GM12878 (cell line): ENCODE results near the gene SACM1L. TPM values are rescaled to one million over a fixed set of nuclear protein-coding genes. Genes with fewer than 3 reads are reported as not detected.

Experiments
- ATAC-seq: fragments of 200-7000 bp; cut with Tn5 transposase; 3 replicates; pipeline ENCODE4 v1.9.1; 2020; ENCODE audit warnings: mild to moderate bottlenecking, moderate library complexity
- BruUV-seq: library from RNA; stranded (reverse); fragments of 400-500 nt; replicated peaks from 2 replicates; lab custom pipeline; 2021; lab: Mats Ljungman, UMichigan
- CTCF ChIA-PET: fragments of 300-600 bp; sonication (Branson Sonifier 250); formaldehyde crosslinking; extraction: SDS; loops from one replicate; lab custom pipeline; 2021; ENCODE audit warnings: inconsistent platforms; lab: Yijun Ruan, JAX
- POLR2A ChIA-PET: fragments of 350-600 bp; formaldehyde crosslinking; extraction: SDS; loops from one replicate; lab custom pipeline; 2021; ENCODE audit warnings: inconsistent platforms; lab: Charles Lee
- RAD21 ChIA-PET: fragments of 300-600 bp; sonication (Branson Sonifier 250); formaldehyde crosslinking; loops from one replicate; lab custom pipeline; 2023; ENCODE audit warnings: antibody characterized with exemption; ENCODE audit not compliant: unreplicated experiment; lab: Charles Lee
- SMC1A ChIA-PET: fragments of 300-600 bp; sonication (Branson Sonifier 250); formaldehyde crosslinking; loops from one replicate; lab custom pipeline; 2023; ENCODE audit not compliant: unreplicated experiment, uncharacterized antibody; lab: Charles Lee
- DNase-seq: peaks from one replicate; pipeline ENCODE4 v3.0.0-alpha.2; 2011; ENCODE audit warnings: low read depth, low spot score
- FAIRE-seq: peaks from 3 replicates; lab custom pipeline; 2011; peaks lifted over from hg19 to GRCh38; lab: Jason Lieb, UNC
- H2AFZ ChIP-seq: 2 replicates; pipeline ENCODE4 v1.6.0; 2011; ENCODE audit warnings: low read depth, low read length, control low read depth; ENCODE audit not compliant: control insufficient read depth
- H3K27ac ChIP-seq: 2 replicates; pipeline ENCODE4 v1.5.1; 2011; ENCODE audit warnings: control low read depth; ENCODE audit not compliant: control insufficient read depth, insufficient read depth
- H3K27me3 ChIP-seq, 2 experiments: replicated peaks in 1 of 2; 2 replicates each; pipeline versions ENCODE4 v1.6.0 to v1.6.1; 2011; ENCODE audit warnings: low read length in 1 of 2; ENCODE audit not compliant: control insufficient read depth in 2 of 2, insufficient read depth in 2 of 2
- H3K36me3 ChIP-seq, 2 experiments: 2 replicates each; pipeline ENCODE4 v1.5.1; 2011; ENCODE audit warnings: low read length in 1 of 2; ENCODE audit not compliant: control insufficient read depth in 2 of 2, insufficient read depth in 2 of 2
- H3K4me1 ChIP-seq: 2 replicates; pipeline ENCODE4 v1.6.1; 2011; ENCODE audit warnings: mild to moderate bottlenecking, low read length, moderate library complexity, mixed read lengths; ENCODE audit not compliant: control insufficient read depth, insufficient read depth
- H3K4me2 ChIP-seq: 2 replicates; pipeline ENCODE4 v1.6.0; 2011; ENCODE audit warnings: control low read depth; ENCODE audit not compliant: control insufficient read depth, insufficient read depth
- H3K4me3 ChIP-seq: fragments of 200-600 bp; sonication (generic); 2 replicates; pipeline ENCODE4 v1.5.1; 2016
- H3K79me2 ChIP-seq: 2 replicates; pipeline ENCODE4 v1.6.0; 2011; ENCODE audit warnings: low read length; ENCODE audit not compliant: control insufficient read depth, insufficient read depth
- H3K9ac ChIP-seq: 2 replicates; pipeline ENCODE4 v1.8.0; 2011; ENCODE audit warnings: low read length, control low read depth, mixed read lengths; ENCODE audit not compliant: control insufficient read depth, insufficient read depth
- H3K9me3 ChIP-seq: replicated peaks from 3 replicates; pipeline ENCODE4 v1.5.1; 2011; ENCODE audit warnings: mild to moderate bottlenecking, low read length; ENCODE audit not compliant: control insufficient read depth, insufficient read depth
- H4K20me1 ChIP-seq: 2 replicates; pipeline ENCODE4 v1.6.0; 2011; ENCODE audit not compliant: control insufficient read depth, insufficient read depth
- CUX1 ChIP-seq: IDR thresholded peaks from 2 replicates; pipeline ENCODE4 v1.6.1; 2012; ENCODE audit warnings: improper control_type of control experiment, low read depth, low read length; ENCODE audit not compliant: insufficient replicate concordance
- FOXK2 ChIP-seq: fragments of 450-650 bp; IDR thresholded peaks from 2 replicates; pipeline ENCODE4 v1.6.1; 2017; ENCODE audit warnings: mild to moderate bottlenecking, moderate library complexity
- PML ChIP-seq: IDR thresholded peaks from 2 replicates; pipeline ENCODE4 v1.6.1; 2012; ENCODE audit warnings: low read length, inconsistent platforms
- POLR2A ChIP-seq: IDR thresholded peaks from 2 replicates; pipeline ENCODE4 v1.6.1; 2011; ENCODE audit warnings: low read depth, mild to moderate bottlenecking, low read length
- TCF7 ChIP-seq: IDR thresholded peaks from 2 replicates; pipeline ENCODE4 v1.6.1; 2014; ENCODE audit warnings: antibody characterized with exemption, borderline replicate concordance
- WGBS: methylation state at CpG from one replicate; pipeline ENCODE4 v1.1.6; 2016; ENCODE audit warnings: low lambda C conversion rate; ENCODE audit not compliant: insufficient replicate concordance, insufficient coverage; ENCODE audit errors: missing lambda C conversion rate; 5-methylcytosine and 5-hydroxymethylcytosine counted together
- in situ Hi-C: fragments of 300-500 bp; cut with MboI; formaldehyde crosslinking; loops from 9 replicates; pipeline ENCODE4 v1.14.3; 2018; ENCODE audit warnings: mixed read lengths
- intact Hi-C: fragments of 100-400 bp; cut with micrococcal nuclease; formaldehyde crosslinking; loops from one replicate; pipeline ENCODE4 v1.14.2; 2022; ENCODE audit not compliant: unreplicated experiment
- polyA plus RNA-seq, 11 experiments: library from polyadenylated mRNA; depleted of rRNA in 4 of 11; unstranded in 6 of 11; stranded (reverse) in 5 of 11; fragments of >200 nt; fragmentation: Nextera tagmentation in 4 of 11; fragmentation: Illumina TruSeq in 1 of 11; extraction: Ambion mirVana in 4 of 11; extraction: Trizol in 1 of 11; gene quantifications; 1 replicate in 1 of 11; 2 replicates in 10 of 11; pipeline versions ENCODE4 v1.2.1 to v1.2.3, GENCODE V29; 2011 to 2016; ENCODE audit warnings: inconsistent platforms in 2 of 11, missing spikeins in 2 of 11, low read depth in 1 of 11
- total RNA-seq, 4 experiments: library from RNA; depleted of rRNA in 3 of 4; stranded (reverse); fragments of >200 nt in 3 of 4; fragmentation: Illumina TruSeq in 1 of 4; extraction: Trizol in 1 of 4; gene quantifications; 2 replicates each; pipeline versions ENCODE4 v1.2.1 to v1.2.3, GENCODE V29; 2013 to 2021

SACM1L gene
- total and polyA plus RNA-seq, 10 of the 15 experiments (the other 5 are each of a cell fraction or from before 2014, with no cell fraction given) = 16.5 to 48.3 (median 28.9) TPM

- intact Hi-C loops = no loop called here
- no peak overlapping the region for H3K4me2 ChIP-seq
- 84% methylated on average over 13 of the region's 13 CpGs for WGBS
- CTCF ChIA-PET = interaction anchor here (0.8 kb wide), 1 partner anchor 122 kb away, joined by 4 read pairs; no protein-coding TSS in a partner anchor
- DNase-seq = no peak
- no TSS peak for BruUV-seq
- no peak overlapping the region for H3K27ac ChIP-seq
- TF ChIP-seq CUX1 (no peak), PML (peak; percentile 10; the same call in 1 of the 2 replicates), POLR2A (peak; percentile 52; the same call in 1 of the 2 replicates), TCF7 (no peak), FOXK2 (no peak)
- peaks cover 2 to 14% of the 10 kb centered on the region in 2 experiments for H3K36me3 ChIP-seq
- H3K27me3 ChIP-seq = no peaks in the 10 kb centered on the region
- POLR2A ChIA-PET = interaction anchor here (0.6 to 1.6 kb wide), 2 partner anchors 39 to 99 kb away, joined by 3 to 4 read pairs; no protein-coding TSS in a partner anchor
- no peak for FAIRE-seq
- H3K79me2 ChIP-seq = no peaks in the 10 kb centered on the region
- no peak for ATAC-seq
- in situ Hi-C loops = no loop called here
- H3K4me1 ChIP-seq = no peaks in the 10 kb centered on the region
- RAD21 ChIA-PET = no interaction called here
- H3K4me3 ChIP-seq = no peak overlapping the region
- no peak overlapping the region for H2AFZ ChIP-seq
- no peaks in the 10 kb centered on the region for H3K9me3 ChIP-seq
- H4K20me1 ChIP-seq = no peaks in the 10 kb centered on the region
- SMC1A ChIA-PET = no interaction called here
- no peak overlapping the region for H3K9ac ChIP-seq
Observed at GRCh38 chr3:45683417-45684326, 5.5 kb upstream of the SACM1L start.
